Subcutaneous abdominal adipose tissue (tissue), 5 donors: ENCODE data around the gene TPO.

ENCODE experiments used
- H3K27ac ChIP-seq: one replicate; pipeline ENCODE4 v1.7.0; 2013; ENCODE audit warnings: low read depth, mild to moderate bottlenecking, inconsistent platforms, low read length, moderate library complexity
- H3K27me3 ChIP-seq, 5 donors: one replicate each; pipeline ENCODE4 v1.7.0; 2013; ENCODE audit warnings: low read length in 5 of 5, inconsistent platforms in 1 of 5; ENCODE audit not compliant: control insufficient read depth in 5 of 5, insufficient read depth in 4 of 5
- H3K36me3 ChIP-seq, 5 donors: one replicate each; pipeline ENCODE4 v1.7.0; 2013; ENCODE audit warnings: low read length in 5 of 5; ENCODE audit not compliant: control insufficient read depth in 5 of 5, insufficient read depth in 5 of 5
- H3K4me1 ChIP-seq, 5 donors: one replicate each; pipeline ENCODE4 v1.7.0; 2013; ENCODE audit warnings: low read length in 5 of 5, mild to moderate bottlenecking in 3 of 5, moderate library complexity in 1 of 5; ENCODE audit not compliant: control insufficient read depth in 5 of 5, insufficient read depth in 5 of 5
- H3K4me3 ChIP-seq, 5 donors: one replicate each; pipeline ENCODE4 v1.7.0; 2013; ENCODE audit warnings: low read length in 5 of 5, low read depth in 1 of 5
- H3K9ac ChIP-seq, 5 donors: one replicate each; pipeline ENCODE4 v1.7.0; 2013; ENCODE audit warnings: low read length in 5 of 5, mild to moderate bottlenecking in 4 of 5, moderate library complexity in 3 of 5
- H3K9me3 ChIP-seq, 5 donors: one replicate each; pipeline ENCODE4 v1.7.0; 2013; ENCODE audit warnings: low read length in 5 of 5; ENCODE audit not compliant: control insufficient read depth in 5 of 5
- donor health status: healthy.
- donor health status: healthy.
- donor health status: healthy.
- donor health status: healthy.
- donor health status: healthy.

TPO gene

GRCh38 chr2:1478311-1479305 is 65.3 kb downstream of the TPO start:
- H3K36me3 ChIP-seq: no peaks in the 10 kb centered on the region
- H3K9ac ChIP-seq: no peak overlapping the region
- no peak overlapping the region for H3K27ac ChIP-seq
- H3K9me3 ChIP-seq: no peaks in the 10 kb centered on the region
- H3K4me1 ChIP-seq: no peaks in the 10 kb centered on the region
- no peak overlapping the region for H3K4me3 ChIP-seq
- peaks cover 0 to 7% (median 0%) of the 10 kb centered on the region in 5 donors for H3K27me3 ChIP-seq

GRCh38 chr2:1479346-1479745 is 66.1 kb downstream of the TPO start:
- no peak overlapping the region for H3K9ac ChIP-seq
- H3K27me3 ChIP-seq: peaks cover 0 to 7% (median 0%) of the 10 kb centered on the region in 5 donors
- no peaks in the 10 kb centered on the region for H3K4me1 ChIP-seq
- no peak overlapping the region for H3K4me3 ChIP-seq
- H3K9me3 ChIP-seq: no peaks in the 10 kb centered on the region
- H3K27ac ChIP-seq: no peak overlapping the region
- H3K36me3 ChIP-seq: no peaks in the 10 kb centered on the region

GRCh38 chr2:1480671-1481076 is 67.4 kb downstream of the TPO start:
- Histone ChIP-seq H3K4me1 (no peaks in the 10 kb centered on the region), H3K4me3 (no peak overlapping the region), H3K27ac (no peak overlapping the region), H3K27me3 (peaks cover 0 to 7% (median 0%) of the 10 kb centered on the region in 5 donors), H3K9me3 (no peaks in the 10 kb centered on the region), H3K9ac (no peak overlapping the region), H3K36me3 (no peaks in the 10 kb centered on the region)

GRCh38 chr2:1481406-1482252 is 68.4 kb downstream of the TPO start:
- H3K27me3 ChIP-seq: peaks cover 0 to 7% (median 0%) of the 10 kb centered on the region in 5 donors
- H3K27ac ChIP-seq: no peak overlapping the region
- no peak overlapping the region for H3K9ac ChIP-seq
- H3K9me3 ChIP-seq: no peaks in the 10 kb centered on the region
- no peaks in the 10 kb centered on the region for H3K36me3 ChIP-seq
- H3K4me3 ChIP-seq: no peak overlapping the region
- H3K4me1 ChIP-seq: no peaks in the 10 kb centered on the region

GRCh38 chr2:1482253-1482675 is 69.0 kb downstream of the TPO start:
- H3K36me3 ChIP-seq: peaks cover 0 to 2% (median 0%) of the 10 kb centered on the region in 5 donors
- H3K9me3 ChIP-seq: no peaks in the 10 kb centered on the region
- no peak overlapping the region for H3K9ac ChIP-seq
- no peak overlapping the region for H3K27ac ChIP-seq
- H3K27me3 ChIP-seq: peaks cover 0 to 7% (median 0%) of the 10 kb centered on the region in 5 donors
- no peak overlapping the region for H3K4me3 ChIP-seq
- no peaks in the 10 kb centered on the region for H3K4me1 ChIP-seq

GRCh38 chr2:1482981-1483380 is 69.7 kb downstream of the TPO start:
- Histone ChIP-seq H3K4me1 (no peaks in the 10 kb centered on the region), H3K9ac (no peak overlapping the region), H3K36me3 (peaks cover 0 to 2% (median 0%) of the 10 kb centered on the region in 5 donors), H3K27ac (no peak overlapping the region), H3K9me3 (no peaks in the 10 kb centered on the region), H3K27me3 (peaks cover 0 to 7% (median 3%) of the 10 kb centered on the region in 5 donors), H3K4me3 (no peak overlapping the region)

- Histone ChIP-seq H3K36me3 (peaks cover 0 to 2% (median 0%) of the 10 kb centered on the region in 5 donors), H3K27ac (no peak overlapping the region), H3K27me3 (peaks cover 0 to 7% (median 3%) of the 10 kb centered on the region in 5 donors), H3K4me3 (no peak overlapping the region), H3K9ac (no peak overlapping the region), H3K9me3 (no peaks in the 10 kb centered on the region), H3K4me1 (no peaks in the 10 kb centered on the region)
These were observed 70.3 kb downstream of the TPO start for GRCh38 chr2:1483551-1483950.

- Histone ChIP-seq H3K27ac (no peak overlapping the region), H3K4me3 (no peak overlapping the region), H3K9ac (no peak overlapping the region), H3K27me3 (peaks cover 0 to 7% (median 3%) of the 10 kb centered on the region in 5 donors), H3K36me3 (peaks cover 0 to 5% (median 0%) of the 10 kb centered on the region in 5 donors), H3K9me3 (no peaks in the 10 kb centered on the region), H3K4me1 (no peaks in the 10 kb centered on the region)
These were observed 71.0 kb downstream of the TPO start for GRCh38 chr2:1484131-1484884.

GRCh38 chr2:1486670-1487069 is 73.4 kb downstream of the TPO start:
- Histone ChIP-seq H3K36me3 (peaks cover 0 to 5% (median 0%) of the 10 kb centered on the region in 5 donors), H3K9ac (no peak overlapping the region), H3K4me3 (no peak overlapping the region), H3K9me3 (no peaks in the 10 kb centered on the region), H3K4me1 (no peaks in the 10 kb centered on the region), H3K27ac (no peak overlapping the region), H3K27me3 (peaks cover 0 to 7% (median 0%) of the 10 kb centered on the region in 5 donors)
